SK-N-SH treated with all-trans-retinoic acid at 6 μM for 48 hours (cell line): ENCODE data around the gene ANKRD34B.

Experiments used
- ATAC-seq: fragments of 200-7000 bp; cut with Tn5 transposase; 3 replicates; pipeline ENCODE4 v1.9.1; 2020; ENCODE audit warnings: mild to moderate bottlenecking, moderate library complexity
- ARNTL ChIP-seq: fragments of 450-650 bp; formaldehyde crosslinking; IDR thresholded peaks from 2 replicates; pipeline ENCODE4 v1.5.0; 2020; ENCODE audit warnings: low read depth, mild to moderate bottlenecking, moderate library complexity, borderline replicate concordance
- BACH2 ChIP-seq: fragments of 250-450 bp; sonication (Bioruptor Pico); IDR thresholded peaks from 2 replicates; pipeline ENCODE4 v1.9.0; 2021; ENCODE audit warnings: mild to moderate bottlenecking, borderline replicate concordance
- CSDC2 ChIP-seq: fragments of 250-450 bp; sonication (Bioruptor Pico); IDR thresholded peaks from 2 replicates; pipeline ENCODE4 v1.5.0; 2020; ENCODE audit warnings: mild to moderate bottlenecking, moderate library complexity
- CSRNP3 ChIP-seq: fragments of 250-450 bp; sonication (Bioruptor Pico); IDR thresholded peaks from 2 replicates; pipeline ENCODE4 v1.5.1; 2021; ENCODE audit warnings: mild to moderate bottlenecking, moderate library complexity
- ESRRG ChIP-seq: fragments of 250-450 bp; sonication (Bioruptor Pico); IDR thresholded peaks from 2 replicates; pipeline ENCODE4 v1.6.1; 2021; ENCODE audit warnings: mild to moderate bottlenecking
- GLIS3 ChIP-seq: fragments of 250-450 bp; sonication (Bioruptor Pico); IDR thresholded peaks from 2 replicates; pipeline ENCODE4 v1.5.0; 2020; ENCODE audit warnings: mild to moderate bottlenecking, moderate library complexity
- ISL1 ChIP-seq: fragments of 250-450 bp; sonication (Bioruptor Pico); IDR thresholded peaks from 2 replicates; pipeline ENCODE4 v2.1.2; 2022; ENCODE audit warnings: mild to moderate bottlenecking, moderate library complexity
- OSR1 ChIP-seq: fragments of 250-450 bp; sonication (Bioruptor Pico); IDR thresholded peaks from 2 replicates; pipeline ENCODE4 v1.8.0; 2022; ENCODE audit warnings: moderate library complexity, mild to moderate bottlenecking, inconsistent platforms
- PATZ1 ChIP-seq: fragments of 250-450 bp; sonication (Bioruptor Pico); IDR thresholded peaks from 2 replicates; pipeline ENCODE4 v1.8.0; 2020; ENCODE audit warnings: mild to moderate bottlenecking, moderate library complexity, borderline replicate concordance
- POU6F1 ChIP-seq: fragments of 250-450 bp; sonication (Bioruptor Pico); IDR thresholded peaks from 2 replicates; pipeline ENCODE4 v1.8.0; 2021; ENCODE audit warnings: low read depth, mild to moderate bottlenecking, moderate library complexity, borderline replicate concordance
- PPARA ChIP-seq: fragments of 250-450 bp; sonication (Bioruptor Pico); IDR thresholded peaks from 2 replicates; pipeline ENCODE4 v1.5.0; 2020; ENCODE audit warnings: mild to moderate bottlenecking, borderline replicate concordance
- RARB ChIP-seq: fragments of 250-450 bp; sonication (Bioruptor Pico); IDR thresholded peaks from 2 replicates; pipeline ENCODE4 v1.8.0; 2021; ENCODE audit warnings: mild to moderate bottlenecking, moderate library complexity
- SNAI2 ChIP-seq: fragments of 250-450 bp; sonication (Bioruptor Pico); IDR thresholded peaks from 2 replicates; pipeline ENCODE4 v1.5.0; 2020; ENCODE audit warnings: mild to moderate bottlenecking, moderate library complexity
- TCF4 ChIP-seq: fragments of 250-450 bp; sonication (Bioruptor Pico); IDR thresholded peaks from 2 replicates; pipeline ENCODE4 v1.8.0; 2021; ENCODE audit warnings: mild to moderate bottlenecking, moderate library complexity, borderline replicate concordance
- TOX ChIP-seq: fragments of 250-450 bp; sonication (Bioruptor Pico); IDR thresholded peaks from 2 replicates; pipeline ENCODE4 v1.8.0; 2021; ENCODE audit warnings: mild to moderate bottlenecking, moderate library complexity, borderline replicate concordance
- TSHZ2 ChIP-seq: fragments of 250-450 bp; sonication (Bioruptor Pico); IDR thresholded peaks from 2 replicates; pipeline ENCODE4 v1.5.0; 2020; ENCODE audit warnings: mild to moderate bottlenecking, moderate library complexity
- ZC3H10 ChIP-seq: fragments of 250-450 bp; sonication (Bioruptor Pico); IDR thresholded peaks from 2 replicates; pipeline ENCODE4 v1.5.1; 2021; ENCODE audit warnings: mild to moderate bottlenecking, moderate library complexity
- ZFP3 ChIP-seq: fragments of 250-450 bp; sonication (Bioruptor Pico); IDR thresholded peaks from 2 replicates; pipeline ENCODE4 v1.5.0; 2020; ENCODE audit warnings: mild to moderate bottlenecking, moderate library complexity
- ZFP30 ChIP-seq: fragments of 450-650 bp; formaldehyde crosslinking; IDR thresholded peaks from 2 replicates; pipeline ENCODE4 v1.5.0; 2022; ENCODE audit warnings: mild to moderate bottlenecking, moderate library complexity
- ZNF70 ChIP-seq: fragments of 450-650 bp; formaldehyde crosslinking; IDR thresholded peaks from 2 replicates; pipeline ENCODE4 v1.5.0; 2020; ENCODE audit warnings: mild to moderate bottlenecking, moderate library complexity
- ZNF8 ChIP-seq: fragments of 450-650 bp; formaldehyde crosslinking; IDR thresholded peaks from 2 replicates; pipeline ENCODE4 v1.5.0; 2020; ENCODE audit warnings: mild to moderate bottlenecking, moderate library complexity

The ANKRD34B gene

GRCh38 chr5:80569961-80570786, at the start of gene ANKRD34B:
ANKRD34B (minus strand) TSS chr5:80570280; CDS start chr5:80560019, 10,261 bp downstream.
- peak; percentile 73 for ATAC-seq
- TF ChIP-seq PATZ1 (CRISPR knock-in tag) (no peak), ISL1 (CRISPR knock-in tag) (no peak), PPARA (CRISPR knock-in tag) (no peak), ZFP30 (no peak), RARB (no peak), TOX (no peak), ZC3H10 (CRISPR knock-in tag) (no peak), ESRRG (no peak), CSDC2 (CRISPR knock-in tag) (no peak), POU6F1 (CRISPR knock-in tag) (no peak), TCF4 (CRISPR knock-in tag) (no peak)

- no peak for ATAC-seq
- no peak for TF ChIP-seq CSDC2 (CRISPR knock-in tag)
- TF ChIP-seq CSRNP3 (CRISPR knock-in tag): no peak
- no peak for TF ChIP-seq TOX
- no peak for TF ChIP-seq BACH2 (CRISPR knock-in tag)
- no peak for TF ChIP-seq ZNF8 (CRISPR knock-in tag)
- no peak for TF ChIP-seq OSR1 (CRISPR knock-in tag)
- TF ChIP-seq RARB: no peak
- TF ChIP-seq PATZ1 (CRISPR knock-in tag): no peak
- TF ChIP-seq TCF4 (CRISPR knock-in tag): no peak
- TF ChIP-seq ZFP3 (CRISPR knock-in tag): no peak
- no peak for TF ChIP-seq SNAI2
- TF ChIP-seq ZNF70 (CRISPR knock-in tag): no peak
Observed at GRCh38 chr5:80619086-80619485, 49.0 kb upstream of the ANKRD34B start.

GRCh38 chr5:80618438-80618837, 48.4 kb upstream of the ANKRD34B start:
- no peak for ATAC-seq
- TF ChIP-seq GLIS3 (CRISPR knock-in tag) (no peak), OSR1 (CRISPR knock-in tag) (no peak), ZC3H10 (CRISPR knock-in tag) (no peak), SNAI2 (no peak), ESRRG (no peak), PPARA (CRISPR knock-in tag) (no peak), ARNTL (CRISPR knock-in tag) (no peak), POU6F1 (CRISPR knock-in tag) (no peak), TSHZ2 (CRISPR knock-in tag) (no peak), PATZ1 (CRISPR knock-in tag) (no peak), ZNF70 (CRISPR knock-in tag) (no peak), CSDC2 (CRISPR knock-in tag) (no peak), TCF4 (CRISPR knock-in tag) (no peak), ZNF8 (CRISPR knock-in tag) (no peak), ZFP3 (CRISPR knock-in tag) (no peak), ISL1 (CRISPR knock-in tag) (no peak)
